Measurements from ENCODE around the gene RASL10A.

GRCh38 chr22:29328055-29328454 lies 12.6 kb upstream of the RASL10A start:
- TF ChIP-seq CTCF (conservative IDR thresholded peaks at IDR 0.05) (no peak), ZFX (IDR thresholded peaks at IDR 0.05) (no peak)

All from C4-2B (cell line).